22Rv1 (cell line): ENCODE data around the gene RGL1.

Experiments
- H3K27ac ChIP-seq: fragments of 450-650 bp; 2 replicates; pipeline ENCODE4 v1.5.1; 2017
- CTCF ChIP-seq: fragments of 450-650 bp; IDR thresholded peaks from 2 replicates; pipeline ENCODE4 v1.5.1; 2017; ENCODE audit warnings: mild to moderate bottlenecking
- ZFX ChIP-seq: fragments of 450-650 bp; IDR thresholded peaks from 2 replicates; pipeline ENCODE4 v1.6.1; 2017; ENCODE audit warnings: antibody characterized with exemption, borderline replicate concordance

The RGL1 gene

DNA sequence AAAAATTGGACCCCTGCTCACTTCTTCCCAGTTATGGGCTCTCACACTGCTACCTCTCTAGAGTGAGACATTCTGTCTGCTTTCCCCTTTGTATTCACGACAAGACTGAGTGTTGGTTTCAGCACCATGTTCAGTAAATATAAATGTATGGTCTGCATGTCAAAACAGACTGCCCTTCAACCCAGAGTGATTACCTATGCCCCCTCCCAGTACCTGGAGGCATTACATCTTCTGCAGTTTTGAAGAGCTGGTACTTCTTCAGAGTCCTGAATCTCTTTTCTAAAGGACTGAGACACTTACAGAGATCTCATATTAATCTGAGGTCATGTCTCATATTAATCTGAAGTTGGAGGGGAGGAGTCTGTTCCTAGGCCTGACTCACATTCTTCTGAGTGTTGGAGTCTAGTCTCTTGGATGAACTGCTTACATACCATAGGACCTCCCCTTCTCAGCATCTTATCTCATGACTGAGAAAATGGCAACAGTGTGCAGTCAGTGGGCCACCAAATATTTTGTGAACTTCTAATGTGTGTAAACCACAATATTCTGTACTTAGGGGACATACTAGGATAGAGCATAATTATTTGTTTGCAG, 80.3 kb downstream of the RGL1 start:
- TF ChIP-seq CTCF = no peak
- no peak for TF ChIP-seq ZFX
- H3K27ac ChIP-seq = no peak overlapping the region

GRCh38 chr1:183886083-183886828, 81.3 kb downstream of the RGL1 start:
- no peak for TF ChIP-seq CTCF
- TF ChIP-seq ZFX = no peak
- no peak overlapping the region for H3K27ac ChIP-seq

DNA sequence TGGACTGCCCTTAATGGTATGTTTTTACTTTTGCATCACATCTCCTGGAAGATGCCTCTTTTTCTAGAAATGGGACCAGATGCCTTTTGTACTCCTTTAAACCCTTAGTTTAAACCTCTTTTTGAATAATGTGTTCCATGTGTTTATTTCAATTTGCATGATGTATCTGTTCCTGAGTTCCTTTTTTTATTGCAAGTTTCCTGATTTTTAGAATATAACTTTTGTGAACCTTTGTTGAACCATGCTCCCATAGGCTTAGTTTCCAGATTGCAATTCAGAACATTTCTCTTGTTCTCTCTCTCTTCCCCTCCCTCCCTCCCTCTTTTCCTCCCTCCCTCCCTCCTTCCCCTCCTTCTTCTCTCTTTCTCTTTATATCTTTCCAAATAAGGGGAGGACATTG, 81.9 kb downstream of the RGL1 start:
- H3K27ac ChIP-seq = no peak overlapping the region
- TF ChIP-seq CTCF (no peak), ZFX (no peak)

DNA sequence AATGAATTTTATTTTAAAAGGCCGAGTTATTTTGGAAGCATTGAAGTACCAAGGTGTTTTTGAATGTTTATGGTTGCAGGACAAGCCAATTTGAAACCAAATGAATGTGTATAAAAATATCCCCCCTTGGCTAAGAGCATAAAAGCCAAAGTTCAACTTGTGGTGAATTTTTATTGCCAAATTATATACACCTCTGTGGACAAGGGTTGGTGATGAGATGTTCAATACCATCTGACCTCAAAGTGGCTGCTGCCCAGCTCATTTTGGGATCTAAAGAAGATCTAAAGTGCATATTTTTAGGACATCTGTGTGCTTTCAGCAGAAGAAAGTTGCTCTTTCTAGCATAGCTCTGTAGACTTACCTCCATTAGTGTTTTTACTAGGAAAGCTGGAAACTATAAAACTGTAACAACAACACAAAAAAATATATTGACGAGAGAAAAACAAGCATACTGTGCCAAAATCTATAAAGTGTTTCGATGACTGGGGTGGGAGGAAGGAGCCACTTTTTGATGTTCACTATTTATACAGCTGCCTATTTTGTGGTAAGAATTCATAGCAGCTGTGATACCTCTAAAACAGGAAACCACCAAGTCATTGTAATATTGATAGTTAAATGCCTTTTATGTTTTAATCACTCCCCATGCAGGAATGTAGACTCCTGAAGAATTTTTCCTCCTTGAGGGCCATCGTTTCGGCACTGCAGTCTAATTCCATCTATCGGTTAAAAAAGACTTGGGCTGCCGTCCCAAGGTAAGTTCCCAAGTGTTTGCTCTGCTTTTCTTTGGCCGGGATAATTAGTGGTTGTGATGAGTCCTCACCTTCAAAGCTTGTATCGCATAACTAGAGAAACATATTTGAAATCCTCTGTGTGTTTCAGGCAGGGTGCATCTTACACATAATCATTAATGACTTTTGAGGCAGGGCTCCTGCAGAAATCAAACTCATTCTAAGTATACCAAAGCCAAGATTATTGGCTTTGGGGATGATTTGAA, 83.2 kb downstream of the RGL1 start:
- TF ChIP-seq ZFX = no peak
- no peak for TF ChIP-seq CTCF
- H3K27ac ChIP-seq = no peak overlapping the region

GRCh38 chr1:183889095-183889494, 84.2 kb downstream of the RGL1 start:
- H3K27ac ChIP-seq = no peak overlapping the region
- TF ChIP-seq CTCF (no peak), ZFX (no peak)

DNA sequence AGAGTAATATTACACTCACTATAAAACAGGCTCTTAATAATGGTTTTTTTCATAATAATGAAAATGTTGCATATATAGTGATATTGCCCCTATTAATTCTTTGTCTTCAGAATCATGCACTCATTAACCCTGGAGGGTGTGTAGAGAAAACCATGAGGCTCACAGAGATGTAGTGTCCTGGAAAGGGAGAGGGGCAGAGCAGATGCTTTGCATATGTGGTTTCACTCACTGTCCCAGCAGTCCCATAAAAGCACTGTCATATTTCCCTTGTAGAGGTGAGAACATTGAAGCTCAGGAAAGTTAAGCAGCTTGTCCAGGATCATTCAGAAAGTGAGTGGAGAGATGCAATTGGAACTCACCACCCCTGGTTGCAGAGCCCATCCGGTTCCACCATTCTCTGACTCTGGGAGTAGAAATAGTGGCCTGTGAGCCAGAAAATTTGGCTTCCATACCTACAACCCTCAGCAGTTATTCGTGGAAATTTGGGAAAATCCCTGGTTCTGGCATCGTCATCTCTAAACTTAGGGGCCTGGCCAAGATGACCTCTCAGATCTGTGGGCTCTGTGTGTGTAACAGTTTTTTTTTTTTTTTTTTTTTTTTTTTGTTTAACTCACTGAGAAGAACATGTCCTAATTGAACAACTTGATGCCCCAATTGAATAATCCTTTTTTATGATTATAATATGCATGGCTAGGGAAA, 86.4 kb downstream of the RGL1 start:
- no peak for TF ChIP-seq ZFX
- no peak for TF ChIP-seq CTCF
- no peak overlapping the region for H3K27ac ChIP-seq
